GM19023 (cell line): Measurements from ENCODE around the gene TANC1.
A peak's percentile ranks its signal among the peaks of the same experiment; 100 is the strongest.

Experiments
- ATAC-seq: cut with Tn5 transposase; IDR thresholded peaks from one replicate; pipeline ENCODE4 v1.9.1; 2021; ENCODE audit warnings: mild to moderate bottlenecking, moderate library complexity; ENCODE audit not compliant: unreplicated experiment

TANC1 gene

GRCh38 chr2:159211447-159212396 lies 243.3 kb downstream of the TANC1 start:
- no peak for ATAC-seq

- no peak for ATAC-seq
Measured at GRCh38 chr2:159213296-159213695, 244.9 kb downstream of the TANC1 start.

- no peak for ATAC-seq
Measured at GRCh38 chr2:159214325-159214865, 246.0 kb downstream of the TANC1 start.

GRCh38 chr2:159215116-159215515 lies 246.7 kb downstream of the TANC1 start:
- ATAC-seq = no peak

- ATAC-seq = no peak
Measured at GRCh38 chr2:159217676-159218075, 249.2 kb downstream of the TANC1 start.

- ATAC-seq = no peak
Measured at GRCh38 chr2:159218389-159218788, 249.9 kb downstream of the TANC1 start.

GRCh38 chr2:159219394-159219998 lies 251.1 kb downstream of the TANC1 start:
- no peak for ATAC-seq

GRCh38 chr2:159224061-159224813 lies 255.8 kb downstream of the TANC1 start:
- no peak for ATAC-seq

- ATAC-seq = no peak
Measured at GRCh38 chr2:159225025-159226016, 256.9 kb downstream of the TANC1 start.

GRCh38 chr2:159226059-159226461 lies 257.6 kb downstream of the TANC1 start:
- ATAC-seq = peak; percentile 47

- no peak for ATAC-seq
Measured at GRCh38 chr2:159226608-159227385, 258.4 kb downstream of the TANC1 start.

- no peak for ATAC-seq
Measured at GRCh38 chr2:159227467-159227866, 259.0 kb downstream of the TANC1 start.

- no peak for ATAC-seq
Measured at GRCh38 chr2:159228081-159228581, 259.7 kb downstream of the TANC1 start.

GRCh38 chr2:159229476-159230144 lies 261.2 kb downstream of the TANC1 start:
- no peak for ATAC-seq

GRCh38 chr2:159230145-159230877 lies 261.9 kb downstream of the TANC1 start:
- ATAC-seq = no peak

GRCh38 chr2:159232456-159233170 lies 264.2 kb downstream of the TANC1 start:
- ATAC-seq = no peak

GRCh38 chr2:159234868-159235267 lies 266.4 kb downstream of the TANC1 start:
- ATAC-seq = no peak
